NCI-H1092 (cell line): ENCODE results near the gene ZFP69.

Experiments
- DNase-seq: peaks from one replicate; lab custom pipeline; 2025; lab: John Stamatoyannopoulos, UW

The ZFP69 gene

GRCh38 chr1:40508375-40509341, 31.6 kb downstream of the ZFP69 start, which contains the start of gene EXO5:
TSS of gene EXO5 (plus strand) at chr1:40508767. CDS start at chr1:40514545, 5,778 bp downstream.
- DNase-seq, result peak; percentile 72

- no peak for DNase-seq
Measured at GRCh38 chr1:40519517-40519916, 42.4 kb downstream of the ZFP69 start.

GRCh38 chr1:40530735-40531380, 53.8 kb downstream of the ZFP69 start:
- DNase-seq, result no peak

- DNase-seq, result peak; percentile 92
Measured at GRCh38 chr1:40531381-40532061, 54.4 kb downstream of the ZFP69 start, which contains the start of gene ZNF684. TSS of gene ZNF684 (plus strand) at chr1:40531637. CDS start at chr1:40533167, 1,530 bp downstream.

GRCh38 chr1:40532062-40532389, 54.9 kb downstream of the ZFP69 start:
- DNase-seq, result no peak

GRCh38 chr1:40532844-40533424, 55.8 kb downstream of the ZFP69 start:
- DNase-seq, result no peak

- no peak for DNase-seq
Measured at GRCh38 chr1:40534589-40534988, 57.5 kb downstream of the ZFP69 start.

- DNase-seq, result no peak
Measured at GRCh38 chr1:40535732-40536131, 58.6 kb downstream of the ZFP69 start.

- no peak for DNase-seq
Measured at GRCh38 chr1:40539338-40539737, 62.2 kb downstream of the ZFP69 start.
